NCI-H748 treated with DMSO at 0.1 percent for 48 hours (cell line): Measurements from ENCODE around the gene PKNOX2.
A peak's percentile ranks its signal among the peaks of the same experiment; 100 is the strongest.

ENCODE experiments used
- DNase-seq: peaks from one replicate; lab custom pipeline; 2025; lab: John Stamatoyannopoulos, UW

Gene PKNOX2

GRCh38 chr11:125413226-125413625 lies 248.7 kb downstream of the PKNOX2 start:
- DNase-seq = no peak

DNA sequence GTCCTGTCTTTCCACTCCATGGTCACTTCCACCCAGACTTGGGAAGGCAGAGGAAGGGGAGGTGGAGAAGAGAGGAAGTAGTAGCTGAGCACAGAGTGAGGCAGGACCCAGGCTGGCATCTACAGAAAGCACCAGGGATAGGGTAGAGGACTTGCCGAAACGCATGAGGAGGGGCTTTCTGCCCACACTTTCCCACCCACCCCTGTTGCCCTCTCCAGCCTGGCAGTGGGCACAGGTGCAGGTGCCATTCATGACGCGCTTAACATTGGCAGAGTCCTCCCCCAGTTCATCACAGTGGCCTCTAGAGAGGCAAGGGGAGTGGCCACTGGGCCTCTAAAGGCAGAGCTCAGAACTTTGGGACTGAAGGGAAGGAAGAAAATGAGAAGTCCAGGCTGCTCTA lies 249.6 kb downstream of the PKNOX2 start:
- DNase-seq = no peak

- no peak for DNase-seq
Observed at GRCh38 chr11:125416981-125417935, 252.7 kb downstream of the PKNOX2 start.

- no peak for DNase-seq
Observed at GRCh38 chr11:125418396-125418795, 253.8 kb downstream of the PKNOX2 start.

GRCh38 chr11:125422681-125423080 lies 258.1 kb downstream of the PKNOX2 start:
- no peak for DNase-seq

- DNase-seq = no peak
Observed at GRCh38 chr11:125423247-125423849, 258.8 kb downstream of the PKNOX2 start.

GRCh38 chr11:125425601-125426000 lies 261.1 kb downstream of the PKNOX2 start:
- DNase-seq = no peak

- no peak for DNase-seq
Observed at GRCh38 chr11:125426818-125427528, 262.4 kb downstream of the PKNOX2 start.

- DNase-seq = no peak
Observed at GRCh38 chr11:125428486-125429173, 264.1 kb downstream of the PKNOX2 start.

DNA sequence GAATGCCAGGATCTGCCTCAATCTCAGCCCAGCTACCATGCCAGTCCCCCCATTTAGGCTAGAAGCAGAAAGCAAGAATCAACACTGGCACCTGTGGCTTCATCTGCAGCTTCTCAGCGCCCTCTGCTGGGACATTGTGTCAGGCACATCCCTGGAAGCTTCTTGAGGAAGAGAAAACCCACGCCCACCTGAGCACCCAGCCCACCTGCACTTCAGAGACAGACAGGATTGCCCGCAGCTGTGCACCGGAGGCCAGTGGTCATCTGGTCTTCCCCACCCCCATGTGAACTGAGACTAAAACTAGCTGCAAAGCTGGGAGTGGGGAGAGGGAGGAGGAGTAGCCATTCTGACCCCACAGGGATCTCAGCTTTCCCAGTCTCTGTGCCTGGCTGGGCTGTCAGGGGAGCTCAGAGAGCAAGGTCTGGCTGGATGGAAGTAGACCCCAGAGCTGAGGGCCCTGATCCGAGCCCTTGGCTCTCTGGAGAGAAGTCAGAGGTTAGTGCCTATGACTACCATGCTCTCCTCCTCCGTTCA lies 264.7 kb downstream of the PKNOX2 start:
- peak; percentile 40 for DNase-seq

DNA sequence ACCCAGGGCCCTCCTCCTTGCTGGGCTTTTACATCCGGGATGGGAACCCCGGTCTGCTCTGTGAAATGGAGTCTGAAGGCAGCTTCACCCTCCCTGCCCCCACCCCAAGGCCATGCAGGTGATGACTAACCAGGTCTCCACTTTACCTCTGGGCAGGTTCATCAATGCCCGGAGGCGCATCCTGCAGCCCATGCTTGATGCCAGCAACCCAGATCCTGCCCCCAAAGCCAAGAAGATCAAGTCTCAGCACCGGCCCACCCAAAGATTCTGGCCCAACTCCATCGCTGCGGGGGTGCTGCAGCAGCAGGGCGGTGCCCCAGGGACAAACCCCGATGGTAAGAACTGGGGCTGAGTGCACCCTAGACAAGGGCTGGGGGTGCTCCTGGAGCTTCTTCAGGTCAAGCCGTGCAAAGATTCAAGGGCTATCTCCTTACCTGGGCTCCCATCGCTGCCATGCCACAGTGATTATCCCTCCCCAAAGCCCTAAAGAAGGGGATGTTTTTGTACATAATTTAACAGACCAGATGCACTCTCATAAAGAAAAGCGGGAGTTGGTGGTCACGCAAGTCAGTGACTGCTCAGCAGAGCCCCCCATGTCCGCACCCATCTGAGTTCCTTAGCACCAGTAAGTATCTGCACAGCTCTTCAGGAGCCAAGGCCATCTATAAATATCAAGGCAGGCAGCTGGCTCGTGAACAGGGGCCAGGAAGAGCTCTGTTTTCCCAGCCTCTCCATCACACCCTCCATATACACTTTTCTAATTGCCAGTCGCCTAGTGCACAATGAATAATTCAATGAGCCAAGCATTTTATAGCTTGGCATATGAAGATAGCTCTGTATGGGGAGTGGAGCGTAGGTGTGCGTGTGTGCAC lies 265.5 kb downstream of the PKNOX2 start:
- DNase-seq = no peak

DNA sequence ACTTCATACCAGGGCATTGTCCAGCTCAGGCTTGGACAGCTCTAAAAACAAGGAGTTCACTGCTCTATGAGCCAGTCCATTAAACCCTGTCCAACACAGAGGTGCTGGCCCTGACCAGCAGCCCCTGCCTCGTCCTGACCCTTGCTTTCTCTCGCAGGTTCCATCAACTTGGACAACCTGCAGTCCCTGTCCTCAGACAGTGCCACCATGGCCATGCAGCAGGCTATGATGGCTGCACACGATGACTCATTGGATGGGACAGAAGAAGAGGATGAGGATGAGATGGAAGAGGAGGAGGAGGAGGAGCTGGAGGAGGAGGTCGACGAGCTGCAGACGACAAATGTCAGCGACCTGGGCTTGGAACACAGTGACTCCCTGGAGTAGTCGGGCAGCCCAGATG lies 266.5 kb downstream of the PKNOX2 start:
- DNase-seq = no peak

- no peak for DNase-seq
Observed at GRCh38 chr11:125431481-125431880, 266.9 kb downstream of the PKNOX2 start.

DNA sequence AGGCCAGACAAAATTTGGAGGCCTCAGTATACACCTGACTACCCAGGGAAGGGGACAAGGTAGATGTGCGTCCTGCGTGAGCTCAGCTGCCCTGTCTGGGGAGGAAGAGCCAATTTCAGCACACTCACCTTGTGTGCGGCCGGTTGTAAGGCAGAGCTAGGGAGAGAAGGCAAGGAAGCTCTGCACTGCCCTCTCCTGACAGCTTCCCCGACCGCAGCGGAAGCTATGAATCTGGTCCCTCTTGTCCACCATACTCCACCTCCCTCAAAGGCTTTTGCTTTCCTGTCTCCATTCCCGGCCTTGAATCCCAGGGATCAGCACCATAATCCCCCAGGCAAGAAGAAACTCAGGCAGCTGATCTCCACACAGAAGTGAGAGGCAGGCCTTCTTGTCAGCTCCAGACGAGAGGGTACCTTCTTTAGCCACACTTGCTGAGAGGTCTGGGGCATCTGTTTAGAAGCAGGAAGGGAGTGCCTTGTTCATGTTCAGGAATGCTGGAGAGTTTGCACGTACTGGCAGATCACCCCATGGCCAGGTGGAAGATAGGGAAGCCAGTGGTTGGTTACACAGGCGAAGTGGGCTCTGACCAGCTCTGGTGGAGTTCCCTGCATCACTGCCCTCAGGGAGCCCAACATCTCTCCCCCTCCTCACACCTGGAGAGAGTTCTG lies 269.0 kb downstream of the PKNOX2 start:
- DNase-seq = no peak

GRCh38 chr11:125435461-125436238 lies 271.1 kb downstream of the PKNOX2 start:
- DNase-seq = no peak

- DNase-seq = no peak
Observed at GRCh38 chr11:125441648-125442410, 277.3 kb downstream of the PKNOX2 start.

GRCh38 chr11:125442946-125443345 lies 278.4 kb downstream of the PKNOX2 start:
- no peak for DNase-seq

DNA sequence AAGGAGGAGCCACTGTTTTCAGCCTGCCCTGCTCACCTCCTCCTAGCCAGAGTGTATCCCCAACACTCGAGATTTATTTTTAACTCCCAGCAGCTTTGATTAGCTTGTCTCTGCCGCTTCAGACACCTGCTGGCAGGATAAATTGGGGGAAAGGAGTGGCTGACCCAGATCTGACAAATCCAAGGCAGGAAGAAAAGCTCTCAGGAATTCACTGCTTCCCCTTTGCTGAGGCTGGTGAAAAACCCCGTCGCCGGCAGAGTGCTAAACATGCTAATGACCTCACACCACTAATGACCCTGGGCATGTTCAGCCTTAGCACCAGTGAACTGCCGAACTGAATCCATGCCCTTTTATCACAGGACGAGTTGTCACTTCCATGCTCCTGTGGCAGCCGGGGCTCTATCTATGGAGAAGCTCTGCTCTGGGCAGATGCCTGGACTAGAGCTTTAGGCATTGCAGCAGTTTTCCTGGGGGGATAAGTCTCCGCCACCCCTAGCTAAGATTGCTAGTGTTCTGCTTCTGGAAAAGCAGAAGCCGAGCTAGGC lies 279.3 kb downstream of the PKNOX2 start:
- no peak for DNase-seq
